Breast epithelium (tissue), 3 donors: Measurements from ENCODE around the gene MAL.

Experiments used
- CTCF ChIP-seq, 3 donors: fragments of 450-650 bp; IDR thresholded peaks; one replicate each; pipeline ENCODE4 v1.5.1; 2016 to 2017; ENCODE audit warnings: antibody characterized with exemption in 3 of 3, mild to moderate bottlenecking in 3 of 3, moderate library complexity in 3 of 3
- POLR2A ChIP-seq: fragments of 450-650 bp; IDR thresholded peaks from one replicate; pipeline ENCODE4 v1.6.1; 2016; ENCODE audit warnings: antibody characterized with exemption, mild to moderate bottlenecking, moderate library complexity
- POLR2AphosphoS5 ChIP-seq, 3 donors: sonication (generic); formaldehyde crosslinking; IDR thresholded peaks; one replicate each; pipeline ENCODE4 v1.6.1; 2017; ENCODE audit warnings: antibody characterized with exemption in 3 of 3

- TF ChIP-seq CTCF (IDR thresholded peaks at IDR 0.05) (no peak), POLR2A (no peak), POLR2AphosphoS5 (IDR thresholded peaks at IDR 0.05) (no peak)
Observed at GRCh38 chr2:95021023-95021416, 4.5 kb upstream of the MAL start.
